HL-60 (cell line): ENCODE measurements around the gene GREB1.

Experiments used
- DNase-seq, 2 experiments: peaks; one replicate each; pipeline ENCODE4 v3.0.0-alpha.2; 2010 to 2020; ENCODE audit warnings: low read depth in 1 of 2, low spot score in 1 of 2
- H3K27ac ChIP-seq: fragments of 250-450 bp; sonication (Bioruptor Pico); replicated peaks from 2 replicates; pipeline ENCODE4 v1.5.1; 2020; ENCODE audit warnings: mild to moderate bottlenecking, moderate library complexity
- H3K27me3 ChIP-seq: fragments of 250-450 bp; sonication (Bioruptor Pico); 2 replicates; pipeline ENCODE4 v1.5.1; 2021; ENCODE audit warnings: mild to moderate bottlenecking, moderate library complexity; ENCODE audit not compliant: insufficient read depth, poor library complexity, severe bottlenecking
- H3K4me3 ChIP-seq: replicated peaks from 2 replicates; pipeline ENCODE4 v1.5.1; 2011; ENCODE audit warnings: mild to moderate bottlenecking, control low read depth, low read length; ENCODE audit not compliant: insufficient read depth
- GABPA ChIP-seq: IDR thresholded peaks from 2 replicates; pipeline ENCODE4 v1.6.1; 2012; ENCODE audit warnings: low read depth
- POLR2AphosphoS5 ChIP-seq: IDR thresholded peaks from 2 replicates; pipeline ENCODE4 v1.6.1; 2012; ENCODE audit warnings: low read depth
- SPI1 ChIP-seq: IDR thresholded peaks from 2 replicates; pipeline ENCODE4 v1.6.1; 2012; ENCODE audit warnings: low read depth, mild to moderate bottlenecking, borderline replicate concordance
- TF ChIP-seq, protein P1 (sequence below): IDR thresholded peaks from 2 replicates; pipeline ENCODE4 v1.6.1; 2012; ENCODE audit warnings: low read depth; ENCODE audit not compliant: insufficient replicate concordance
- TF ChIP-seq, protein P2 (sequence below): IDR thresholded peaks from one replicate; pipeline ENCODE4 v1.5.1; 2011; ENCODE audit warnings: low read length, control low read depth, inconsistent platforms; ENCODE audit not compliant: insufficient read depth

GREB1 gene

DNA sequence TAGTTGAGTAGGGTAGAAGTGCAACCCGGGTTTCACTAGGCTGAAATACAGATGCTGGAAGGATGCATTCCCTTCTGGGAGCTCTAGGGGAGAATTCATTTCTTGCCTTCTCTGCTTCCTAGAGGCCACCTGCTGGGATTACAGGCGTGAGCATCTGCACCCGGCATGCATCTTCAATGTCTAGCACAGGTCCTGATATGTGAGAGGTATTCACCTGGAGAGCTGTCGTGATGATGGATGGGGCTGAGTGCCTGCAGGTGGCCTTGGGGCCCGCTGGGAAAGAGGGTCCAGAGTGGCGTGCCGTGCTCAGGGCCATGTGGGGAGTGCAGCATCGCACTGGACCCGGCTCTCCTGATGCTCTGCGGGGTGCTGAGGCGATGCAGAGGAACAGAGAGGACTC, 142.8 kb downstream of the GREB1 start:
- TF ChIP-seq GABPA (no peak), POLR2AphosphoS5 (no peak)
- H3K27me3 ChIP-seq, result peaks cover 8% of the 10 kb centered on the region
- no peak for DNase-seq
- H3K27ac ChIP-seq, result no peak overlapping the region
- no peak overlapping the region for H3K4me3 ChIP-seq

DNA sequence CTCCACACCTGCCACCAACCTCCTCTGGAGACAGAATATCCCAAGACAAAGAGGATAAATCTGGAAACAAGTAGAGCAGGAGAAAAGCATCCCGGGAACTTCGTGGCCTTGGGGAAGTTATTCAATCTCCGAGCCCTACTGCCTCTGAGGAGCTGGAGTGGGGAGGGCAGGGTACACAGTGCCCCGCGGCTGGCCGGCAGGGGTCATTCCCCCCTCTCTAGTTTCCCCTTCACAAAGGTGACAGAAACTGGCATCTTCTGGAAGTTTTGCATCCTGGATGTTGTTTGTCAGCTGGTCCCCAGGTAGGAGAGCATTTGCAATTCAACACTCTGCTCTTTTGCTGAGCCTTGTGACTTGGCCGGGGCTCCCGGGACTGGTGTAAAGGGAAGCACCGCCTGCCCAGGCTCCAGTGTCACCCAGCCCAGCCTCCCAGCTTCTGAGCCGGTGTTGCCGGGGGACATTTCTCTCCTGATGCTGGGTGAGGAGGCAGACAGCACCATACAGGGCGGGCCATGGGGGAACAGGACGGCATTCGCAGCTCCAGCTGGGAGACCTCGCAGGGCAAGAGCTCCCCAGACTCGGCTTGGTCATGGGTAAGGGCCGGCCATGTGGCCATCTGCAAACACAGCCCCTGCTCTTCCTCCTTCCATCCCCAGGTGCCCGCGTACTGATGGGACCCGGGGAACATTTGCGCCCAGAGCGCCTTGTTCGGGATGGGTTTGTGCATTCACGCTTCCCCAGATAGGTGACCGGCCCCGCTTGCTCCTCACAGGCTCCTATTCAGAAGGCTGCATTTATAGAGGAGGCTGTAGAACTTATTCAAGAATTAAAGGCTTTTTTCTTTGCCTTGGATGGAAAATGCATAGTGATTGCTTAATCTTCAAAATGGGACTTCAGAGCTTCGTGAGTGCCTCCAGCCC, 143.6 kb downstream of the GREB1 start:
- peaks cover 8% of the 10 kb centered on the region for H3K27me3 ChIP-seq
- no peak overlapping the region for H3K27ac ChIP-seq
- H3K4me3 ChIP-seq, result no peak overlapping the region
- no peak for DNase-seq
- TF ChIP-seq POLR2AphosphoS5 (no peak), GABPA (no peak), SPI1 (no peak)
- TF ChIP-seq, protein P1, sequence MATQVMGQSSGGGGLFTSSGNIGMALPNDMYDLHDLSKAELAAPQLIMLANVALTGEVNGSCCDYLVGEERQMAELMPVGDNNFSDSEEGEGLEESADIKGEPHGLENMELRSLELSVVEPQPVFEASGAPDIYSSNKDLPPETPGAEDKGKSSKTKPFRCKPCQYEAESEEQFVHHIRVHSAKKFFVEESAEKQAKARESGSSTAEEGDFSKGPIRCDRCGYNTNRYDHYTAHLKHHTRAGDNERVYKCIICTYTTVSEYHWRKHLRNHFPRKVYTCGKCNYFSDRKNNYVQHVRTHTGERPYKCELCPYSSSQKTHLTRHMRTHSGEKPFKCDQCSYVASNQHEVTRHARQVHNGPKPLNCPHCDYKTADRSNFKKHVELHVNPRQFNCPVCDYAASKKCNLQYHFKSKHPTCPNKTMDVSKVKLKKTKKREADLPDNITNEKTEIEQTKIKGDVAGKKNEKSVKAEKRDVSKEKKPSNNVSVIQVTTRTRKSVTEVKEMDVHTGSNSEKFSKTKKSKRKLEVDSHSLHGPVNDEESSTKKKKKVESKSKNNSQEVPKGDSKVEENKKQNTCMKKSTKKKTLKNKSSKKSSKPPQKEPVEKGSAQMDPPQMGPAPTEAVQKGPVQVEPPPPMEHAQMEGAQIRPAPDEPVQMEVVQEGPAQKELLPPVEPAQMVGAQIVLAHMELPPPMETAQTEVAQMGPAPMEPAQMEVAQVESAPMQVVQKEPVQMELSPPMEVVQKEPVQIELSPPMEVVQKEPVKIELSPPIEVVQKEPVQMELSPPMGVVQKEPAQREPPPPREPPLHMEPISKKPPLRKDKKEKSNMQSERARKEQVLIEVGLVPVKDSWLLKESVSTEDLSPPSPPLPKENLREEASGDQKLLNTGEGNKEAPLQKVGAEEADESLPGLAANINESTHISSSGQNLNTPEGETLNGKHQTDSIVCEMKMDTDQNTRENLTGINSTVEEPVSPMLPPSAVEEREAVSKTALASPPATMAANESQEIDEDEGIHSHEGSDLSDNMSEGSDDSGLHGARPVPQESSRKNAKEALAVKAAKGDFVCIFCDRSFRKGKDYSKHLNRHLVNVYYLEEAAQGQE, result no peak
- TF ChIP-seq, protein P2, sequence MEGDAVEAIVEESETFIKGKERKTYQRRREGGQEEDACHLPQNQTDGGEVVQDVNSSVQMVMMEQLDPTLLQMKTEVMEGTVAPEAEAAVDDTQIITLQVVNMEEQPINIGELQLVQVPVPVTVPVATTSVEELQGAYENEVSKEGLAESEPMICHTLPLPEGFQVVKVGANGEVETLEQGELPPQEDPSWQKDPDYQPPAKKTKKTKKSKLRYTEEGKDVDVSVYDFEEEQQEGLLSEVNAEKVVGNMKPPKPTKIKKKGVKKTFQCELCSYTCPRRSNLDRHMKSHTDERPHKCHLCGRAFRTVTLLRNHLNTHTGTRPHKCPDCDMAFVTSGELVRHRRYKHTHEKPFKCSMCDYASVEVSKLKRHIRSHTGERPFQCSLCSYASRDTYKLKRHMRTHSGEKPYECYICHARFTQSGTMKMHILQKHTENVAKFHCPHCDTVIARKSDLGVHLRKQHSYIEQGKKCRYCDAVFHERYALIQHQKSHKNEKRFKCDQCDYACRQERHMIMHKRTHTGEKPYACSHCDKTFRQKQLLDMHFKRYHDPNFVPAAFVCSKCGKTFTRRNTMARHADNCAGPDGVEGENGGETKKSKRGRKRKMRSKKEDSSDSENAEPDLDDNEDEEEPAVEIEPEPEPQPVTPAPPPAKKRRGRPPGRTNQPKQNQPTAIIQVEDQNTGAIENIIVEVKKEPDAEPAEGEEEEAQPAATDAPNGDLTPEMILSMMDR, result no peak

DNA sequence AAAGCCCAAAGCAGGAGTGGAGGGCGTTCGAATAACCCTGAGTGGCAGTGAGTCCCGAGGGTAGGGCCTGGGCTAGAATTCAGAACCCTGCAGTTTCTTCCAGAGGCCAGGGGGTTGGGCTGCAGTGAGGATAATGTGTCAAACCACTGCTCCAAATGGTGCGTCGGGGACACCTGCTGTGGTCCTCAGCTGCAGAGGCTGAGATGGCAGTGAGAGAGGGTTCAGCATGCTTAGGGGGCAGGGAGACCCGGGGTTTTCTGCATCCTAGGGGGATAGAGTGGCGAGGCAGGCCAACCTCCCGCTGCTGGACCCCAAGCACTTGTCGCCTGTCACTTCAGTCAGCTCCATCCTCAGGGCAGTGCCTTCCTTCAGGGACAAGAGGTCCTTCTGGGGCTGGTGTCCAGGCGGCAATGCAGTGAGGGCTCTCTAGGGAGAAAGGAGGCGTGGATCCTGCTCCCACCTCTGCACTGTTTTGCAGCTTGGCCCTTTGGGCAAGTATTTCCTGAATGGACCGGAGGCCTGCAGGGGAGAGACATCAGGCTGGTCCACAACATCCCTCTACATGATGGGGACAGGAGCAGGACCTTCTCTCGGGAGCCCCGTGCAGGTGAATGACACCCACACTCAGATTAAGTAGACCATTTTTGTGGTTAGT, 144.6 kb downstream of the GREB1 start:
- no peak overlapping the region for H3K27ac ChIP-seq
- DNase-seq, result no peak
- TF ChIP-seq POLR2AphosphoS5 (no peak), GABPA (no peak), SPI1 (no peak)
- TF ChIP-seq, protein P1, result no peak
- TF ChIP-seq, protein P2, result no peak
- no peak overlapping the region for H3K4me3 ChIP-seq
- H3K27me3 ChIP-seq, result peaks cover 8% of the 10 kb centered on the region

DNA sequence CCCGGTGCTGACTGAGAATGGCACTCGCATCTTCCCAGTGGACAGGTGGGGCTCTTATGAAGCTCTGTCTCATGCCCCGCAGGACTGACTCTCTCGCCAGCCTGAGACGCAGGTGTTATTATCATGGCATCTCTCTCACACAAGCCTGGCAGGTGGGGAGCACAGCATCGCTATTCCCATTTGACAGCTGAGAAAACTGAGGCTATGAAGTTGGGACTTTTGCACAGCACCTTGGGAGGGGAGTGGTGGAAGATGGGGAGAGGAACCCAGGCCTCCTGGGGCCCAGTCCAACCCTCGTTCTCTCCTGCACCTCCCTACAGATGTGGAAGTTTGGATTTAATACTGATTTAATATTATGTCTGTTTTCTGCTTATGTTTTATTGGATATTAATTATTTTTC, 145.2 kb downstream of the GREB1 start:
- Histone ChIP-seq H3K4me3 (no peak overlapping the region), H3K27ac (no peak overlapping the region), H3K27me3 (peaks cover 8% of the 10 kb centered on the region)
- TF ChIP-seq, protein P2, result no peak
- TF ChIP-seq, protein P1, result no peak
- TF ChIP-seq POLR2AphosphoS5 (no peak), GABPA (no peak), SPI1 (no peak)
- no peak for DNase-seq
